LNCAP (cell line): ENCODE results near the gene FAM200C.

Experiments
- TF ChIP-seq, protein P1 (sequence below): fragments of 450-650 bp; IDR thresholded peaks from 2 replicates; pipeline ENCODE4 v1.5.1; 2017; ENCODE audit warnings: mild to moderate bottlenecking

FAM200C gene

GRCh38 chr5:160348080-160348479 is 51.8 kb downstream of the FAM200C start:
- TF ChIP-seq, protein P1, sequence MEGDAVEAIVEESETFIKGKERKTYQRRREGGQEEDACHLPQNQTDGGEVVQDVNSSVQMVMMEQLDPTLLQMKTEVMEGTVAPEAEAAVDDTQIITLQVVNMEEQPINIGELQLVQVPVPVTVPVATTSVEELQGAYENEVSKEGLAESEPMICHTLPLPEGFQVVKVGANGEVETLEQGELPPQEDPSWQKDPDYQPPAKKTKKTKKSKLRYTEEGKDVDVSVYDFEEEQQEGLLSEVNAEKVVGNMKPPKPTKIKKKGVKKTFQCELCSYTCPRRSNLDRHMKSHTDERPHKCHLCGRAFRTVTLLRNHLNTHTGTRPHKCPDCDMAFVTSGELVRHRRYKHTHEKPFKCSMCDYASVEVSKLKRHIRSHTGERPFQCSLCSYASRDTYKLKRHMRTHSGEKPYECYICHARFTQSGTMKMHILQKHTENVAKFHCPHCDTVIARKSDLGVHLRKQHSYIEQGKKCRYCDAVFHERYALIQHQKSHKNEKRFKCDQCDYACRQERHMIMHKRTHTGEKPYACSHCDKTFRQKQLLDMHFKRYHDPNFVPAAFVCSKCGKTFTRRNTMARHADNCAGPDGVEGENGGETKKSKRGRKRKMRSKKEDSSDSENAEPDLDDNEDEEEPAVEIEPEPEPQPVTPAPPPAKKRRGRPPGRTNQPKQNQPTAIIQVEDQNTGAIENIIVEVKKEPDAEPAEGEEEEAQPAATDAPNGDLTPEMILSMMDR: no peak

GRCh38 chr5:160347448-160347847 is 52.4 kb downstream of the FAM200C start:
- TF ChIP-seq, protein P1: no peak
